Activated B cell treated with CpG ODN at 0.5 μM for 24 hours (primary cell): ENCODE results near the gene TCF7L2. TPM values are rescaled to one million over a fixed set of nuclear protein-coding genes. Genes with fewer than 3 reads are reported as not detected.

Experiments used
- ATAC-seq: fragments of 200-7000 bp; cut with Tn5 transposase; one replicate; pipeline ENCODE4 v1.10.0; 2021; ENCODE audit warnings: low read depth, mild to moderate bottlenecking, moderate library complexity
- CTCF ChIA-PET: fragments of 350-600 bp; sonication (Branson Sonifier 250); formaldehyde crosslinking; loops from one replicate; lab custom pipeline; 2021; ENCODE audit warnings: antibody characterized with exemption; lab: Charles Lee
- POLR2A ChIA-PET: fragments of 350-600 bp; sonication (Branson Sonifier 250); formaldehyde crosslinking; loops from one replicate; lab custom pipeline; 2021; ENCODE audit warnings: antibody characterized with exemption; lab: Charles Lee
- DNase-seq: peaks from one replicate; pipeline ENCODE4 v3.0.0; 2022
- H3K27ac Mint-ChIP-seq: one replicate; pipeline ENCODE4 v1.8.0; 2020; ENCODE audit warnings: mixed read lengths
- H3K27me3 Mint-ChIP-seq: one replicate; pipeline ENCODE4 v1.8.0; 2021; ENCODE audit warnings: mixed read lengths
- H3K36me3 Mint-ChIP-seq: one replicate; pipeline ENCODE4 v1.8.0; 2021; ENCODE audit warnings: low read depth, mixed read lengths
- H3K4me1 Mint-ChIP-seq: one replicate; pipeline ENCODE4 v1.8.0; 2021; ENCODE audit warnings: mixed read lengths
- H3K4me3 Mint-ChIP-seq: one replicate; pipeline ENCODE4 v1.8.0; 2020; ENCODE audit warnings: mild to moderate bottlenecking, mixed read lengths
- H3K9me3 Mint-ChIP-seq: one replicate; pipeline ENCODE4 v1.8.0; 2020; ENCODE audit warnings: mixed read lengths
- intact Hi-C: fragments of 100-400 bp; cut with micrococcal nuclease; formaldehyde crosslinking; loops from one replicate; pipeline ENCODE4 v1.15.1; 2024
- total RNA-seq: library from RNA; stranded (reverse); gene quantifications from 2 replicates; pipeline ENCODE4 v1.2.3, GENCODE V29; 2022
- TF ChIP-seq, protein P1 (sequence below): fragments of 200-600 bp; IDR thresholded peaks from one replicate; pipeline ENCODE4 v1.8.0; 2022; ENCODE audit warnings: antibody characterized with exemption, mild to moderate bottlenecking

The TCF7L2 gene
- total RNA-seq, 1 donor from 2014 or later = 2.2 TPM

DNA sequence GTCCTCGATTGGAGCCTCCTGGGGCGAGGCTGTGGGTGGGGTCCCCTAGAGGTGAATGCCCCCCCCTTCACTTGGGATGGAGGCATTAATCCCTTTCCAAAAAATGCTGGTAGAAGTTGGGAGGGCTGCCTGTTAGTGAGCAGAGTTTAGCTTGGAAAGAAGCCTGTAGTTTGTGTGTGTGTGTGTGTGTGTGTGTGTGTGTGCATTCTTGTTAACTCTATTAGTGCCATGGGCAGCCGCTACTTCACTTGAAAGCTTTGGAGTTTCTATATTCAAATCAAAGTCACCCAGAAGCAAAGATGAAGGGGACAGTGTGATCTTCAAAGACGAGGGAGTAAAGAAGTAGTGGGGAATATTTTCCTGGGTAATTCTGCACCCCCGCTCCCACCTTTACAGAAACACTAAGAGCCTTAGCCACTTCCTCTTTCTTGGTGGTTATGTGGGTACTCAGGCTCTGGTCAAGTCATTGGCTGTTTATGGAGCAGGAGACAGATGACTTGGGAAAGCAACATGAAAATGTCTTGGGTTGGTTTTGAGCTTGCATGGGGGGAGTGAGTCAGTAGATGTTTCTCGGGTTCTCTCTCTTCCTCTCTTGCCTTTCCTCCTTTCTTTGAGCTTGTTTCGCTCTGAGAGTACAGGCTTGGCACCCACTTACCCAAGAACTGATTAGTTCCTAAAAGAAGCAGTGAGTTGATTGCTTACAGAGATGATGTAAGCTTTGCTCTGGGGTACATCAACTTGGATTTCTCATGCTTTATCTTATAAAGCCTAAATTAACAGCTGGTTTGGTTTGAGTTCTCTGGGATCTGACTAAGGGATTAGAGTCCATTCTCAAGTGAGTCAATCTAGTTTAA lies 35.9 kb downstream of the TCF7L2 start:
- H3K4me1 Mint-ChIP-seq = peaks cover 27% of the 10 kb centered on the region
- ChIA-PET POLR2A (no interaction called here), CTCF (no interaction called here)
- no peak overlapping the region for H3K4me3 Mint-ChIP-seq
- intact Hi-C loops = loop anchor here (10.0 kb wide), 1 partner anchor 699 kb away; no protein-coding TSS in a partner anchor
- peaks cover 70% of the 10 kb centered on the region for H3K27me3 Mint-ChIP-seq
- no peak overlapping the region for H3K27ac Mint-ChIP-seq
- peak; percentile 11 for ATAC-seq
- no peaks in the 10 kb centered on the region for H3K9me3 Mint-ChIP-seq
- DNase-seq = no peak
- no peaks in the 10 kb centered on the region for H3K36me3 Mint-ChIP-seq
- TF ChIP-seq, protein P1, sequence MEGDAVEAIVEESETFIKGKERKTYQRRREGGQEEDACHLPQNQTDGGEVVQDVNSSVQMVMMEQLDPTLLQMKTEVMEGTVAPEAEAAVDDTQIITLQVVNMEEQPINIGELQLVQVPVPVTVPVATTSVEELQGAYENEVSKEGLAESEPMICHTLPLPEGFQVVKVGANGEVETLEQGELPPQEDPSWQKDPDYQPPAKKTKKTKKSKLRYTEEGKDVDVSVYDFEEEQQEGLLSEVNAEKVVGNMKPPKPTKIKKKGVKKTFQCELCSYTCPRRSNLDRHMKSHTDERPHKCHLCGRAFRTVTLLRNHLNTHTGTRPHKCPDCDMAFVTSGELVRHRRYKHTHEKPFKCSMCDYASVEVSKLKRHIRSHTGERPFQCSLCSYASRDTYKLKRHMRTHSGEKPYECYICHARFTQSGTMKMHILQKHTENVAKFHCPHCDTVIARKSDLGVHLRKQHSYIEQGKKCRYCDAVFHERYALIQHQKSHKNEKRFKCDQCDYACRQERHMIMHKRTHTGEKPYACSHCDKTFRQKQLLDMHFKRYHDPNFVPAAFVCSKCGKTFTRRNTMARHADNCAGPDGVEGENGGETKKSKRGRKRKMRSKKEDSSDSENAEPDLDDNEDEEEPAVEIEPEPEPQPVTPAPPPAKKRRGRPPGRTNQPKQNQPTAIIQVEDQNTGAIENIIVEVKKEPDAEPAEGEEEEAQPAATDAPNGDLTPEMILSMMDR = no peak

DNA sequence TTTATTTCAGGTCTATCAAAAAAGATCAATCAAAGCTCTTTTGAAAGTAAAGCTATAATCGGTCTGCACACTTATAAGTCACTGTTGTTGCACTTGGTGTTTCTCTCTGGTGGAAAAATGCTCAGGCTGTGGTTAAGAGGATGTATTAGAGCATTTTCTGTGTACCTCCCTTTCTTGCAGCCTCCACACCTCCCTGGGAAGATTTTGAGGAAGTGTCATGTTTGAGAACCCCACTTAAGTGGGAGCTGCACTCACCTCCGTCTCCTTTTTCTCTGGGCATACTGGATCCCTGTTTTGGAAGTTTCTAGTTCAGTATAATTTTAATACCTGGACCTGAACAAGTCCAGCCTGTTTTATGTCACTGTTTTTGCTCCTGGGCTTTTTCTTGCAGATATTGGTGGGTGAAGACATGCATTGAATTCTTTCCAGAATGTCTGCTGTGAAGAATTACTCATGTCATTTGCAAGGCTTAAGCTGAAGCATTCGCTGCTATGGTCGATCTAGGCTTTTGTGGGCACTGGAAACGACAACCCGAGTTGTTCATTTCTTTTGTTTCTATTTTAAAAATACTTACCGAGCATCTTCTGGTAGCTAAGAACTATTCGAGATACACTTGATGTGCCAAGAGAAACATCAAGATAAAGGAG lies 36.6 kb downstream of the TCF7L2 start:
- intact Hi-C loops = loop anchor here (10.0 kb wide), 1 partner anchor 698 kb away; no protein-coding TSS in a partner anchor
- H3K27me3 Mint-ChIP-seq = peaks cover 71% of the 10 kb centered on the region
- CTCF ChIA-PET = no interaction called here

DNA sequence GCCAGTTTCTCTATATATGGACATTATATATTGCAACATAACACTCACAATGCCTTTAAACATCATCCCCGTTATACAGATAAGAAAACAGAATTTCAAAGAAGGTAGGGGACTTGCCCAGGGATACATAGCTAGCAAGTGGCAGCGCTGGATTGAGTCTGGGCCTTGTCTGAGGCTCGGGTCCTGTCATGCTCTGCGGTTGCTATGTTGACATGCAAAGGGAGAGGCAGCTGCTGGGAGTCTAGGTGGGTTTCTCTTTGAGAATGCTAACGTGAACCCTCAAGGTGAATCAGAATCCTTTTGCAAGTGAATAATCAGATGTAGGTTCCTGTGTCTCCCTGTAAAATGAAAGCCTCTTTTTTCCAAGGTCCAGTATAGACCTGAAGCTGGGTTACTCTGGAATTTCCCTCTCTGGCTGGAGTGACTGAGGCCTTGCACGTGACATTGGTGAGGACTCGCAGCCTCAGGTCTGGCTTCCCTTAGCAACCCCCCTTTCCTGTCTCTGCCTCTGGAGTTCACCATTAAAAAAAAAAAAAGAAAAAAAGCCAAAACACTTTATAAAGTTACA lies 38.9 kb downstream of the TCF7L2 start:
- POLR2A ChIA-PET = interaction anchor here (0.5 kb wide), 1 partner anchor 82 kb away, joined by 3 read pairs; no protein-coding TSS in a partner anchor
- DNase-seq (no peak), ATAC-seq (no peak)
- intact Hi-C loops = loop anchor here (10.0 kb wide), 1 partner anchor 696 kb away; no protein-coding TSS in a partner anchor
- no peak overlapping the region for H3K4me3 Mint-ChIP-seq
- TF ChIP-seq, protein P1 = no peak
- no peaks in the 10 kb centered on the region for H3K9me3 Mint-ChIP-seq
- CTCF ChIA-PET = no interaction called here
- peaks cover 12% of the 10 kb centered on the region for H3K4me1 Mint-ChIP-seq
- H3K27ac Mint-ChIP-seq = no peak overlapping the region
- H3K36me3 Mint-ChIP-seq = no peaks in the 10 kb centered on the region
- H3K27me3 Mint-ChIP-seq = peaks cover 68% of the 10 kb centered on the region

More for the DNA sequence above, 36.6 kb downstream of the TCF7L2 start:
- TF ChIP-seq, protein P1 = no peak
- ATAC-seq = no peak
- Mint-ChIP-seq H3K36me3 (no peaks in the 10 kb centered on the region), H3K4me3 (no peak overlapping the region), H3K4me1 (peaks cover 20% of the 10 kb centered on the region), H3K27ac (no peak overlapping the region), H3K9me3 (no peaks in the 10 kb centered on the region)
- POLR2A ChIA-PET = interaction anchor here (1.0 kb wide), 1 partner anchor 9 kb away, joined by 3 read pairs; no protein-coding TSS in a partner anchor
- no peak for DNase-seq

DNA sequence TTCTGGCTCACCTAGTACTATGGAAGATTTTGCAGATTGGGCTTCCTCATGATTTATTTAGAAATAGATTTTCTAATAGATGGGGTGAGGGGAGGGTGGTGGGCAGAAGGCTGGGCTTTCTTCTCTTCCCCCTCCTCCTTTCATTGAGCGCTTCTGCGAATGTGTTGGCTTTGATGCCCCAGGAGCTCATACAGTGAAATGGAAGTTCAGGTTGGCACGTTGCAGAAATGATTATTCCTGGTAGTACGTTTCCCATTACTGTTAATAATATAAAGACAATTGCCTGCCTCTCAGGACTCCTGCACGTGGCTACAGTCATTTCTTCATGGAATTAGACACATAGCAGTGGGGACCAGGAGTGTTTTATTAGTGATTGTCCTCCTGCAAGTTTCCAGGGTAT lies 39.8 kb downstream of the TCF7L2 start:
- Mint-ChIP-seq H3K9me3 (no peaks in the 10 kb centered on the region), H3K36me3 (no peaks in the 10 kb centered on the region), H3K4me3 (no peak overlapping the region), H3K27me3 (peaks cover 63% of the 10 kb centered on the region), H3K27ac (no peak overlapping the region), H3K4me1 (peaks cover 12% of the 10 kb centered on the region)
- ChIA-PET POLR2A (interaction anchor here (0.6 kb wide), 1 partner anchor 74 kb away, joined by 4 read pairs; no protein-coding TSS in a partner anchor), CTCF (no interaction called here)
- TF ChIP-seq, protein P1 = no peak
- no peak for DNase-seq
- no peak for ATAC-seq
- intact Hi-C loops = loop anchor here (10.0 kb wide), 1 partner anchor 695 kb away; no protein-coding TSS in a partner anchor
